Fibroblast of pulmonary artery (primary cell): Measurements from ENCODE around the gene ELL.

Source experiments
- DNase-seq: peaks from one replicate; pipeline ENCODE4 v3.0.0-alpha.2; 2010; ENCODE audit warnings: low read depth
- H3K4me3 ChIP-seq: replicated peaks from 2 replicates; pipeline ENCODE4 v1.5.1; 2011; ENCODE audit warnings: low read depth, mild to moderate bottlenecking, control low read depth, low read length, moderate library complexity
- CTCF ChIP-seq: IDR thresholded peaks from 2 replicates; pipeline ENCODE4 v1.5.1; 2011; ENCODE audit warnings: mild to moderate bottlenecking, control low read depth, low read length, inconsistent platforms; ENCODE audit errors: missing control alignments

The ELL gene

DNA sequence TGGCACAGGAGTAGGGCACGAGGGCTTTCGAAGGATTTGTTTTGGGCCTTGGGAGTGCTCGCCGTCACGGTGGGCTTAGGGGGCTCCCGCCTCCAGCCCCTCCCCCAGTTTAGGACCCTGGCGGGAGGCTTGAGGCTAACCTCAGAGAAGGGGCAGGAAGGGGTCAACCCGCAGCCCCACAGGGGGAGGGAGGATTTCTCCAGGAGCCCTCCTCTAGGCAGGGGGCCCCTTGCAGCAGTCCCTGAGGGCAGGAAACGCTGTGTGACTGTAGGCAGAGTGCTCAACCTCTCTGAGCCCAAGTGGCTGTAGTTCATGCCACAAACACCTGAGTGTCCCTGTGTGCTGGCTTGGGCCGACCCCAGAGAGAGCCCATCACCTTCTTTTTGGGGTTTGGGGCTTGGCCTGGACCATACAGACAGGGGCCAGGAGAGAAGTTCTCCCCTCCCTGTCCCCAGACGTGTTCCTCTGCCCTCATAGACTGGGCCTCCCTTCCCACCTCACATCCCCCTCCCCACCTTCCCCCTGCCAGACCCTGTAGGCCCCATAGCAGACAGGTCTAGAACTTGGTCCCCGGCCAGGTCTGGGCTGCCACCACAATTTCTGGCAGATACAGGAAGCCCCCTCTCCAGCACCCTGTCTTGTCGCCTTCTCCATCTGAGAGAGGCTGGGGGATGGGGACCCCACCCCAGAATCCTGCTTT lies 92.0 kb downstream of the ELL start:
- H3K4me3 ChIP-seq = no peak overlapping the region
- no peak for DNase-seq
- no peak for TF ChIP-seq CTCF

- H3K4me3 ChIP-seq = peak overlapping the region; percentile 7
- TF ChIP-seq CTCF = no peak
- DNase-seq = peak; percentile 71
These were observed 92.8 kb downstream of the ELL start for GRCh38 chr19:18428787-18429674.

DNA sequence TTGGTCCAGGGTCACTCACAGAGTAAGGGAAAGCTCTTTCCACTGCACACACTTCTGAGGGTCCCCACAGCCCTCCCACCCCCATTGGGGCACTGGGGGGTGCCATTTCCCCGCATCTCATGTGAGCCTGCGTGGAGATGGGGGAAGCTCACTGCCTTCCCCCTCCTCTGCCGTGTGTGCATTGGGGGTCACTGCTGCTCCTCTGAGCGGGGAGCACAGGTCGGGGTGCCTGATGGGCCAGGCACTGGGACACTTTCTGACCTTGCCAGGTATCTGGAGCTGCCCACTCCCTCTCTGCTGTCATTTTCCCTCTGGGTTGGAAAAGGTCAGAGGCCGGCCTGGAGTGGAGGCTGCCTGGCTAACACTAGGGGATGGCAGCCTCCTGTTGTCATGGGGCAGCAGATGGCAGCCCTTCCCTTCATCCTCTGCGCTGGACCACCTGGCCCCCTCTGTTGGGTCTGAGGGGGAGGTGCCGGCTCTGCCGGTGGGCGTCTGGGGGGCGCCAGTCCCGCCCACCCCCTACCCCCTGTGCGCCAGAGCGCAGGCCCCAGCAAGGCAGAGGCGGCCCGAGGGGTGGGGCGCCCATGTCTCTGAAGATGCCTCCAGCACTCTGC lies 93.6 kb downstream of the ELL start:
- no peak for TF ChIP-seq CTCF
- H3K4me3 ChIP-seq = no peak overlapping the region
- no peak for DNase-seq

DNA sequence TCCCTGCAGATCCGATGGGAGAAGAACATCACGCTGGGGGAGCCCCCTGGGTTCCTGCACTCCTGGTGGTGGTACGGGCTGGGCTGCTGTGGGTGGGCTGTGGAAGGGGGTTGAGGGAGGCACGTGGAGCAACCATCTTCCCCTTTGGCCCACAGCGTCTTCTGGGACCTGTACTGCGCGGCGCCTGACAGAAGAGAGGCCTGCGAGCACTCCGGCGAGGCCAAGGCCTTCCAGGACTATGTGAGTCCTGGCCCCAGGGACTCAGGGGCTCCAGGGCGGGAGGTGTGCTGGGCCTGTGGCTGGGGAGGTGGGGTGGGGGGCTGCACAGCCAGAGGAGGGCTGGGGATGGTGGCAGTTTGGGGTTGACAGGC lies 94.1 kb downstream of the ELL start:
- DNase-seq = no peak
- no peak overlapping the region for H3K4me3 ChIP-seq
- TF ChIP-seq CTCF = no peak

GRCh38 chr19:18427080-18427742 lies 94.7 kb downstream of the ELL start:
- no peak for DNase-seq
- no peak overlapping the region for H3K4me3 ChIP-seq
- no peak for TF ChIP-seq CTCF

DNA sequence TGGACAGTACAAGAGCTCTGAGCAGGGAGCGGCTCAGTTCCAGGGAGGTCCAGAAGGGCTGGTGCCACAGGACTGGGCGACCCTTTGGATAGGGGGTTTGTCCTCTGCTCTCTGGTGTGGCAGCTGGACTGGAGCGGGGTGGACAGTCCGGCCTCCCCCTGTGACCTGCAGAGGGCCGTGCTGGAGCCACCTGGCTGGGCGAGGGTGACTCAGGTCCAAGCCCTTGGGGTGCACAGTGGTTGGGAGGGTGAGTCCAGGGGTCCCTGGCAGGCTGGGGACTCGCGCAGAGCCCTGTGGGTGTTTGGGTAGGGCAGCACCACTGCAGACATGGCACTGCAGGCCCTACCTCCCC lies 95.5 kb downstream of the ELL start:
- no peak overlapping the region for H3K4me3 ChIP-seq
- TF ChIP-seq CTCF = no peak
- DNase-seq = no peak
